Measurements from ENCODE around the gene SCAMP5.

The SCAMP5 gene

GRCh38 chr15:75036212-75036616 is 40.9 kb downstream of the SCAMP5 start:
- peaks cover 43% of the 10 kb centered on the region for H3K4me1 ChIP-seq (ENCODE audit: insufficient read depth, low read length, poor library complexity, severe bottlenecking)
- no peak overlapping the region for H2AFZ ChIP-seq (ENCODE audit: low read length)
- no peaks in the 10 kb centered on the region for H3K36me3 ChIP-seq (ENCODE audit: insufficient read depth, low read length)
- no peak overlapping the region for H3K9ac ChIP-seq (ENCODE audit: low read depth, low read length, poor library complexity, severe bottlenecking)
- TF ChIP-seq CTCF (conservative IDR thresholded peaks at IDR 0.05; ENCODE audit: low read length) (no peak), EZH2phosphoT487 (IDR thresholded peaks at IDR 0.05; ENCODE audit: borderline replicate concordance) (no peak)
- H3F3A ChIP-seq (ENCODE audit: low read depth) = no peaks in the 10 kb centered on the region
- H3K9me3 ChIP-seq (ENCODE audit: insufficient read depth, low read depth, low read length) = no peaks in the 10 kb centered on the region
- H3K9me2 ChIP-seq (replicated peaks; ENCODE audit: low read depth, low read length) = no peaks in the 10 kb centered on the region
- H3K4me3 ChIP-seq (ENCODE audit: low read length, poor library complexity, severe bottlenecking) = no peak overlapping the region
- no peaks in the 10 kb centered on the region for H4K20me1 ChIP-seq (ENCODE audit: insufficient read depth, low read length, poor library complexity, severe bottlenecking)
- H3K79me2 ChIP-seq (ENCODE audit: insufficient read depth, low read length) = peaks cover 10% of the 10 kb centered on the region; the same call in 1 of the 2 replicates
- no peak overlapping the region for H3K4me2 ChIP-seq (ENCODE audit: low read depth, low read length, poor library complexity, severe bottlenecking)
- no peaks in the 10 kb centered on the region for H3K27me3 ChIP-seq (ENCODE audit: insufficient read depth, low read length, poor library complexity, severe bottlenecking)

GRCh38 chr15:75037685-75038084 is 42.3 kb downstream of the SCAMP5 start:
- Histone ChIP-seq H4K20me1 (ENCODE audit: insufficient read depth, low read length, poor library complexity, severe bottlenecking) (no peaks in the 10 kb centered on the region), H3K9me3 (ENCODE audit: insufficient read depth, low read depth, low read length) (no peaks in the 10 kb centered on the region), H3F3A (ENCODE audit: low read depth) (no peaks in the 10 kb centered on the region), H3K4me1 (ENCODE audit: insufficient read depth, low read length, poor library complexity, severe bottlenecking) (peaks cover 49% of the 10 kb centered on the region), H3K36me3 (ENCODE audit: insufficient read depth, low read length) (no peaks in the 10 kb centered on the region), H3K4me3 (ENCODE audit: low read length, poor library complexity, severe bottlenecking) (peak overlapping the region; percentile 30), H3K79me2 (ENCODE audit: insufficient read depth, low read length) (peaks cover 10% of the 10 kb centered on the region; the same call in 1 of the 2 replicates), H3K9ac (ENCODE audit: low read depth, low read length, poor library complexity, severe bottlenecking) (peak overlapping the region; percentile 44), H3K4me2 (ENCODE audit: low read depth, low read length, poor library complexity, severe bottlenecking) (peak overlapping the region; percentile 53), H3K9me2 (replicated peaks; ENCODE audit: low read depth, low read length) (no peaks in the 10 kb centered on the region), H3K27me3 (ENCODE audit: insufficient read depth, low read length, poor library complexity, severe bottlenecking) (no peaks in the 10 kb centered on the region), H2AFZ (ENCODE audit: low read length) (no peak overlapping the region)
- TF ChIP-seq EZH2phosphoT487 (IDR thresholded peaks at IDR 0.05; ENCODE audit: borderline replicate concordance) (no peak), CTCF (conservative IDR thresholded peaks at IDR 0.05; ENCODE audit: low read length) (no peak)

GRCh38 chr15:75038231-75038630 is 42.9 kb downstream of the SCAMP5 start:
- no peak overlapping the region for H2AFZ ChIP-seq (ENCODE audit: low read length)
- no peaks in the 10 kb centered on the region for H3K9me2 ChIP-seq (replicated peaks; ENCODE audit: low read depth, low read length)
- H3K79me2 ChIP-seq (ENCODE audit: insufficient read depth, low read length) = peaks cover 10% of the 10 kb centered on the region; the same call in 1 of the 2 replicates
- no peaks in the 10 kb centered on the region for H4K20me1 ChIP-seq (ENCODE audit: insufficient read depth, low read length, poor library complexity, severe bottlenecking)
- H3K9me3 ChIP-seq (ENCODE audit: insufficient read depth, low read depth, low read length) = no peaks in the 10 kb centered on the region
- 0 out of 2 replicates have a peak, but pooled peaks cover 3% of the 10 kb centered on the region for H3F3A ChIP-seq (ENCODE audit: low read depth)
- no peak for TF ChIP-seq EZH2phosphoT487 (IDR thresholded peaks at IDR 0.05; ENCODE audit: borderline replicate concordance)
- TF ChIP-seq CTCF (conservative IDR thresholded peaks at IDR 0.05; ENCODE audit: low read length) = no peak
- peak overlapping the region; percentile 44 for H3K9ac ChIP-seq (ENCODE audit: low read depth, low read length, poor library complexity, severe bottlenecking)
- no peaks in the 10 kb centered on the region for H3K36me3 ChIP-seq (ENCODE audit: insufficient read depth, low read length)
- no peaks in the 10 kb centered on the region for H3K27me3 ChIP-seq (ENCODE audit: insufficient read depth, low read length, poor library complexity, severe bottlenecking)
- H3K4me2 ChIP-seq (ENCODE audit: low read depth, low read length, poor library complexity, severe bottlenecking) = peak overlapping the region; percentile 53
- peak overlapping the region; percentile 30 for H3K4me3 ChIP-seq (ENCODE audit: low read length, poor library complexity, severe bottlenecking)
- peaks cover 52% of the 10 kb centered on the region for H3K4me1 ChIP-seq (ENCODE audit: insufficient read depth, low read length, poor library complexity, severe bottlenecking)
